Dendritic cell treated with granulocyte-macrophage colony-stimulating factor and Interleukin-4, amounts not matched to agents 40 ng/mL and 50 ng/mL, for 4 days (primary cell): ENCODE data around the gene GDA.

Source experiments
- H3K27ac Mint-ChIP-seq: one replicate; pipeline ENCODE4 v1.8.0; 2022; ENCODE audit warnings: mild to moderate bottlenecking, mixed read lengths
- H3K27me3 Mint-ChIP-seq: one replicate; pipeline ENCODE4 v1.8.0; 2022; ENCODE audit warnings: mild to moderate bottlenecking, mixed read lengths
- H3K36me3 Mint-ChIP-seq: one replicate; pipeline ENCODE4 v1.8.0; 2022; ENCODE audit warnings: low read depth, mixed read lengths
- H3K4me1 Mint-ChIP-seq: one replicate; pipeline ENCODE4 v1.8.0; 2022; ENCODE audit warnings: low read depth, mixed read lengths
- H3K4me3 Mint-ChIP-seq: one replicate; pipeline ENCODE4 v1.8.0; 2022; ENCODE audit warnings: mild to moderate bottlenecking, moderate library complexity, mixed read lengths
- H3K9me3 Mint-ChIP-seq: one replicate; pipeline ENCODE4 v1.8.0; 2022; ENCODE audit warnings: mixed read lengths
- intact Hi-C: fragments of 100-400 bp; cut with micrococcal nuclease; formaldehyde crosslinking; loops from one replicate; pipeline ENCODE4 v1.15.0; 2022

The GDA gene

DNA sequence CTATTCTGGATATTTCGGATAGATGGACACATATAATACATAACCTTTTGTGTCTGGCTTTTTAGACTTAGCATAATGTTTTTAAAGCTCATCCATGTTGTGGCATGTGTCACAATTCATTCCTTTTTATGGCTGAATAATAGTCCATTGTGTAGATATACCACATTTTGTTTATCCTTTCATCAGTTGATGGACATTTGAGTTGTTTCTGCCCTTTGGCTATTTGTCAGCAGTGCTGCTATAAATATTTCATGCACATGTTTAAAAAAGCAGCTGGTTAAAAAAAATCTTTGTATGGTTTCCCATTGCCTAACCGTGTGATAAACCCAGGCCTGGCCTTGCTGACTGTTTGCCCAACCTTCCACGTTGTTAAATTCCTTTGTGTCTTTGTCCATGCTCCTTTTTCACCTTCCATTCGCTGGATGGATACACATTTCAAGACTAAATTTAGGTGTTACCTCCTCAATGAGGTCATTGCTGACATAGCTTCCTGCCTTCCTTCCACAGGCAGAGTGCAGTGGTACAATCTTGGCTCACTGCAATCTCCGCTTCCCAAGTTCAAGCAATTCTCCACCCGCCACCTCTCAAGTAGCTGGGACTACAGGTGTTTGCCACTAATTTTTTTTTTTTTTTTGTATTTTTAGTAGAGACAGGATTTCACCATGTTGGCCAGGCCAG lies 11.3 kb downstream of the GDA start:
- Mint-ChIP-seq H3K4me3 (no peak overlapping the region), H3K4me1 (peaks cover 9% of the 10 kb centered on the region), H3K36me3 (no peaks in the 10 kb centered on the region), H3K27me3 (no peaks in the 10 kb centered on the region), H3K27ac (no peak overlapping the region), H3K9me3 (peaks cover 11% of the 10 kb centered on the region)
- intact Hi-C loops = no loop called here

DNA sequence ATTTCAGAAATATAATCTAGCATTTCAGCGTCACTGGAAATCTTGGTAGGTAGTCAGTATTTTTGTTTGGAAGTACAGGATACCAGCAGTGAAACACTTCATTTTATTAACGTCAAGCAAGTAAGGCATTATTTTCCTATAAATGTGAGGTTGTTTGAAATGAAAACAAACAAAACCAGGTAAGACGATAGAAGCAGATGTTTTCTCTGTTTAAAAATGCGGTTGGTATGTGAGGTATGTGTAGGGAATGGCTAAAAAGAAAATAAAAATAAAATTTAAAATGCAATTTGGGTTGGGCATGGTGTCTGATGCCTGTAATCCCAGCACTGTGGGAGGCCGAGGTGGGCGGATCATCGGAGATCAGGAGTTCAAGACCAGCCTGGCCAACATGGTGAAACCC lies 16.1 kb downstream of the GDA start:
- H3K9me3 Mint-ChIP-seq = peaks cover 8% of the 10 kb centered on the region
- H3K36me3 Mint-ChIP-seq = no peaks in the 10 kb centered on the region
- intact Hi-C loops = no loop called here
- no peak overlapping the region for H3K27ac Mint-ChIP-seq
- peaks cover 31% of the 10 kb centered on the region for H3K4me1 Mint-ChIP-seq
- no peak overlapping the region for H3K4me3 Mint-ChIP-seq
- H3K27me3 Mint-ChIP-seq = no peaks in the 10 kb centered on the region

DNA sequence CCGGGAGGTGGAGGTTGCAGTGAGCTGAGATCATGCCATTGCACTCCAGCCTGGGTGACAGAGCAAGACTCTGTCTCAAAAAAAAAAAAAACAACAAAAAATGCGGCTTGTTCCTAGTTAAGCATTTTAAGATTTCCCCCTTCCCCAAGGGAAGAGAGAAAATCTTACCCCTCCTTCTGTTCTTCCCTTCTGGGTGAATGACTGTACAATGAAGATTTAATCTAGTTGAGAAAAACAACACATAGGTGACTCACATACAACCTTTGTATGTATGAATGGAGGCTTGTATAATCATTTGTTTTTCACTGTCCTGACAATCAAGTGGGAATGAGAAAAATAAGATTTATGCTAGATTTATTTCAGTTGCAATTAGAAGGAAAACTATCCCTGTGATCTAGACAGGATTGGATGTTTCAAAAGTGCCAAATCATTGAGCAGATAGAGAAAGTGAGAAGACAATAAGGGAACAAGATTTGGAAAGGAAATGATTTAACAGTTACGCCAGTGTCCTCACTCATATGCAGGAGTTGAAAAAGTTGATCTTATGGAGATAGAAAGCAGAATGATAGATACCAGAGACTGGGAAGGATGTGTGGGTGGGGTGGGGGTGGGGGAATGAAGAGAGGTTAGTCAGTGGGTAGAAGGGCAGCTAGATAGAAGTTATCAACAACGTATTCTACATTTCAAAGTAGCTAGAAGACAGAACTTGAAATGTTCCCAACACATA lies 16.7 kb downstream of the GDA start:
- intact Hi-C loops = no loop called here
- peaks cover 8% of the 10 kb centered on the region for H3K9me3 Mint-ChIP-seq
- no peaks in the 10 kb centered on the region for H3K27me3 Mint-ChIP-seq
- no peaks in the 10 kb centered on the region for H3K36me3 Mint-ChIP-seq
- peaks cover 31% of the 10 kb centered on the region for H3K4me1 Mint-ChIP-seq
- H3K4me3 Mint-ChIP-seq = no peak overlapping the region
- H3K27ac Mint-ChIP-seq = no peak overlapping the region

DNA sequence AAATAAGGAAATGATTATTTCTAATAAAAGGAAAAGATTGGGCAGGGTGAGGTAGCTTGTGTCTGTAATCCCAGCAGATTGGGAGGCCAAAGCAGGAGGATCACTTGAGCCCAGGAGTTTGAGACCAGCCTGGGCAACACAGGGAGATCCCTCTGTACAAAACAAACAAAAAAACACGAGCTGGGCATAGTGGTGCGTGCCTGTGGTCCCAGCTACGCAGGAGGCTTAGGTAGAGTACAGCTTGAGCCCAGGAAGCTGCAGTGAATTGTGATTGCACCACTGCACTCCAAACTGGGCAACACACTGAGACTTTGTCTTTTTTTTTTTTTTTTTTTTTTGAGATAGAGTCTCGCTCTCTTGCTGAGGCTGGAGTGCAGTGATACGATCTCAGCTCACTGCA lies 18.8 kb downstream of the GDA start:
- Mint-ChIP-seq H3K9me3 (no peaks in the 10 kb centered on the region), H3K4me3 (no peak overlapping the region), H3K36me3 (no peaks in the 10 kb centered on the region), H3K4me1 (peaks cover 39% of the 10 kb centered on the region), H3K27ac (no peak overlapping the region), H3K27me3 (no peaks in the 10 kb centered on the region)
- intact Hi-C loops = no loop called here

DNA sequence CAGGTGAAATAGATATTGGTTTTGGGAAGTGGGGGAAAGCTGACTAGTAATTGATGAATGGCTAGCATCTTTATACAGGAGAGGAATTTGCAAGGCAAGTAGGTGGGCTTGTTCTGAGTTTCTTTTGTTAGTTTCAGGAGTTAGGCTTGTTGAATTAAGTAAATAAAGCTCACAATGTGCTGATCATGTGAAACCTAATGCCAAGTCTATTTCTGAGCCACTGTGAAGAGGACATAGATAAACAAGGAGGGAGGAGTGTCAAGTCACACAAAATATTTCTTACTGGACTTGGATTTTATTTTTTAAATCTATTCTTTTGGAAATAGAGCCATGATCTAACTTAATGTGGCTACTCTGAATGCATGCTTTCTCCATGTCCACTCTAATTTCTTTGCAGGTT lies 19.9 kb downstream of the GDA start:
- H3K4me1 Mint-ChIP-seq = peaks cover 43% of the 10 kb centered on the region
- H3K27me3 Mint-ChIP-seq = no peaks in the 10 kb centered on the region
- H3K9me3 Mint-ChIP-seq = no peaks in the 10 kb centered on the region
- no peak overlapping the region for H3K4me3 Mint-ChIP-seq
- no peak overlapping the region for H3K27ac Mint-ChIP-seq
- intact Hi-C loops = no loop called here
- H3K36me3 Mint-ChIP-seq = no peaks in the 10 kb centered on the region

DNA sequence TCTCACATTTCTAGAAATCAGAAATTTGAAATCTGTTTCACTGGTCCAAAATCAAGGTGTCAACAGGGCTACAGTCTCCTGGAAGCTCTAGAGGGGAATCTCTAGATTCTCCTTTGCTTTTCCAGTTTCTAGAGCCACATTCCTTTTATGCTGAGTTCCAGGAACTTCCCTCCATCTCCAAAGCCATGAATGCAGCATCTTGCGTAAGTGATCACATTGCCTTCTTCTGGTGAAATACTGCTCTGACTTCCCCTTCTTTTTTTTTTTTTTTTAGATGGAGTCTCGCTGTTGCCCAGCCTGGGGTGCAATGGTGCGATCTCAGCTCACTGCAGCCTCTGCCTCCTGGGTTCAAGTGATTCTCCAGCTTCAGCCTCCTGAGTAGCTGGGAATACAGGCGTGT lies 23.8 kb downstream of the GDA start:
- H3K36me3 Mint-ChIP-seq = no peaks in the 10 kb centered on the region
- peaks cover 23% of the 10 kb centered on the region for H3K4me1 Mint-ChIP-seq
- intact Hi-C loops = no loop called here
- no peaks in the 10 kb centered on the region for H3K27me3 Mint-ChIP-seq
- no peak overlapping the region for H3K4me3 Mint-ChIP-seq
- H3K9me3 Mint-ChIP-seq = no peaks in the 10 kb centered on the region
- H3K27ac Mint-ChIP-seq = peak overlapping the region; percentile 21

DNA sequence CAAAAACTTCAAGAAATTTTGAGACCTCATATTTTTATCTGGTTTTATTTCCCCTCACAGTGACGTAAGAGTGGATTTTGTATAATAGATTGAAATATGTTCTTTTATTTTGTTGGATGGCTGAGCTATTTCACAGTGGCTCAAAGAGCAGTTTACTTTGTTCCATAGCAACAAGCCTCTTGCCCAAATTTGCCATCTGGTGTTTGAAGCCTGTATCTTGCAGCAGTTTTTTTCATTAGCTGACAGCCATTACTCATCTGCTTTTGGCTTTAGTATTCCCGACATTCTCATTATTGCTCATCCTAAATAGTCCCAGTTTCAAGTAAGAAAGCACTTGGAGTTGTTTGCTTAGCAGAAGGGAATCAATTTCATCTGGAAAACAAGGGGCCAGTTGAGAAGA lies 36.3 kb downstream of the GDA start:
- H3K27ac Mint-ChIP-seq = no peak overlapping the region
- intact Hi-C loops = no loop called here
- no peaks in the 10 kb centered on the region for H3K36me3 Mint-ChIP-seq
- H3K9me3 Mint-ChIP-seq = peaks cover 9% of the 10 kb centered on the region
- no peak overlapping the region for H3K4me3 Mint-ChIP-seq
- no peaks in the 10 kb centered on the region for H3K4me1 Mint-ChIP-seq
- H3K27me3 Mint-ChIP-seq = peaks cover 19% of the 10 kb centered on the region

DNA sequence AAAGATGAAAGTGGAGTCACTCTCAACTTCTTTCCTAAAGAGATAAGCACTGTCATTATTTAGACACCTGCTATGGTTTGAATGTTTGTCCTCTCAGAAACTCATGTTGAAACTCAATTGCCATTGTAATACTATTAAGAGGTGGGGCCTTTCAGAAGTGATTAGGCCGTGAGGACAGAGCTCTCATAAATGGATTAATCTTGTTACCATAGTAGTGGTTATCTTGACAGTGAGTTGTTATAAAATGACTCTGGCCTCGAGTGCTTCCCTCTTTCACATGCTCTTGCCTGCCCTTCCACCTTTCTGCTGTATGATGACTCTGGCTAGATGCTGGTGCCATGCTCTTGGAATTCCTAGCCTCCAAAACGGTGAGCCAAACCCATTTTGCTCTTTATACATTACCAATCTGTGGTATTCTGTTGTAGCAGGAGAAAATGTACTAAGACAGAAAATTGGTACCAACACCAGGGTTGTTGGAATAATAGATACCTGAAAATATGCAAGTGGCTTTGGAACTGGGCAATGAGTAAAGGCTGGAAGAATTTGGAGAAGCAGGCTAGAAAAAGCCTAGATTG lies 38.0 kb downstream of the GDA start:
- Mint-ChIP-seq H3K27me3 (peaks cover 14% of the 10 kb centered on the region), H3K9me3 (peaks cover 9% of the 10 kb centered on the region), H3K36me3 (no peaks in the 10 kb centered on the region), H3K4me3 (no peak overlapping the region), H3K27ac (no peak overlapping the region), H3K4me1 (no peaks in the 10 kb centered on the region)
- intact Hi-C loops = no loop called here

DNA sequence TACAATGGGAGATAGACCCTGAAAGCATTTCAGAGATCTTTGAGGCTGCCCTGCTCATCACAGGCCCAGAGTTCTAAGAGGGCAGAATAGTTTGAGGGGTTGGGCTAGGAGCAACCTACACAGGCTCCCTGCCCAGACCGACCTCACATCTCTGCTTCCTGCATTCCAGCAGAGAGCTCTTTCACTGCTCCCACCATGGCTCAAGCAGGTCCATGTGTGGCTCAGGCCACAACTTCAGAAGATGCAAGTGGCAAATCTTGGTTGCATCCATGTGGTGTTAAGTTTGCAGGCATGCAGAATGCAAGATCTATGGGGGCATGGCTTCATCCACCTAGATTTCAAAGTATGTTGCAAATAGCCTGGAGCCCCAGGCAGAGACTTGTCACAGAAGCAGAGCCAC lies 39.0 kb downstream of the GDA start:
- Mint-ChIP-seq H3K4me1 (no peaks in the 10 kb centered on the region), H3K9me3 (peaks cover 3% of the 10 kb centered on the region), H3K27me3 (peaks cover 8% of the 10 kb centered on the region), H3K4me3 (no peak overlapping the region), H3K36me3 (no peaks in the 10 kb centered on the region), H3K27ac (no peak overlapping the region)
- intact Hi-C loops = no loop called here

DNA sequence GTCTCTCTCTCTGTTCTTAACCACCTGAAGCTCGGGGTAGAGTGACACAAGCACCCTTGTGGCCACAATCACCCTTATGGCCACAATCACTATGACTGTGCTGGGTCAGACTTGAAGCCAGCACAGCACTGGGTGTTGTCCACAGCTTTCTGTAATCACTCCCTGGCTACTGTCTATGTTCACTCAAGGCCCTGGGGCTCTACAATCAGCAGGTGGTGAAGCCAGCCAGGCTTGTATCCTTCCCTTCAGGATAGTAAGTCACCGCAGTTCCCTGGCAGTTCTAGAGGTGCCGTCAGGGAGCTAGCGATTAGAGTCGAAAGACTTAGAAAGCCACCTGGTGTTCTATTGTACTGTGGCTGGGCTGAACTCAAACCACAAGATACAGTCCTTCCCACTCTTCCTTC lies 44.2 kb downstream of the GDA start:
- intact Hi-C loops = no loop called here
- Mint-ChIP-seq H3K27ac (no peak overlapping the region), H3K4me1 (peaks cover 12% of the 10 kb centered on the region), H3K27me3 (peaks cover 4% of the 10 kb centered on the region), H3K36me3 (no peaks in the 10 kb centered on the region), H3K4me3 (no peak overlapping the region), H3K9me3 (no peaks in the 10 kb centered on the region)

DNA sequence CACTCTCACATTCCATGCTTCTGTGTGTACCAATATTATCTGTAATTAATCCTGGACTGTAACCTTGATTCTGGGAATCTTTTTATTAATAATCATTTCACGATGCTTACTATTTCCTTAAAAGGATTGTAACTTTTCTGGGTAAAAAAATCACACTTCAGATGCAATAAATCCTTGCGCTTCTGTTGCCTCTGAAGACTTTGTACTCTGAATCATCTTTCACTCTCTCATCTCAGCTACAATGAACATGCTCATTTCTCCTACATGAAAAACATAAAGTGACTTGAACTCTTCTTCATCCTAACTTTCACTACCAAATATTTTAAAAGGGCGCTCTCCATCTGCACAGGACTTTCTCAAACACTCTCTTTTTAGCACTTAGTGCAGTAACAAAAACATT lies 50.0 kb downstream of the GDA start:
- Mint-ChIP-seq H3K4me1 (peaks cover 6% of the 10 kb centered on the region), H3K27me3 (peaks cover 3% of the 10 kb centered on the region), H3K4me3 (no peak overlapping the region), H3K9me3 (no peaks in the 10 kb centered on the region), H3K36me3 (no peaks in the 10 kb centered on the region), H3K27ac (no peak overlapping the region)
- intact Hi-C loops = no loop called here

DNA sequence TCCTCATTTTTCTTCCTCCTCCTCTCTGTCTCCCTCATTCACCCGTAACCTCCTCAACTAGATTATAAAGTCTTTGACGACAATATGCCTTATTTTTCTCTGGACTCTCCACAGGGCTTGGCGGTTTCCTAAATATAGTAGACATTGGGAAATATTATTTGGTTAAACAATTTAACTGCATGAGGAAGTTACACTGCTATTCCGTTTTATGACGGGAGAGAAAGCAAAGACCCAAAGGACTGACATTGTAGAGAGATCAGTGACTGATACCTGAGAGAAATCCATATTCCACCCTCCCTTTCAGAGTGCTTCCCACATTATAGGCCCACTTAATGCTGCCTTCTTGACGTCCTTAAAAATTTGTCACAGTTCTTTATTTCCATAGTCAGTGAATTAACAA lies 51.2 kb downstream of the GDA start:
- peaks cover 6% of the 10 kb centered on the region for H3K4me1 Mint-ChIP-seq
- H3K36me3 Mint-ChIP-seq = no peaks in the 10 kb centered on the region
- no peak overlapping the region for H3K27ac Mint-ChIP-seq
- no peaks in the 10 kb centered on the region for H3K9me3 Mint-ChIP-seq
- peaks cover 3% of the 10 kb centered on the region for H3K27me3 Mint-ChIP-seq
- no peak overlapping the region for H3K4me3 Mint-ChIP-seq
- intact Hi-C loops = loop anchor here (10.0 kb wide), 1 partner anchor 624 kb away; no protein-coding TSS in a partner anchor

DNA sequence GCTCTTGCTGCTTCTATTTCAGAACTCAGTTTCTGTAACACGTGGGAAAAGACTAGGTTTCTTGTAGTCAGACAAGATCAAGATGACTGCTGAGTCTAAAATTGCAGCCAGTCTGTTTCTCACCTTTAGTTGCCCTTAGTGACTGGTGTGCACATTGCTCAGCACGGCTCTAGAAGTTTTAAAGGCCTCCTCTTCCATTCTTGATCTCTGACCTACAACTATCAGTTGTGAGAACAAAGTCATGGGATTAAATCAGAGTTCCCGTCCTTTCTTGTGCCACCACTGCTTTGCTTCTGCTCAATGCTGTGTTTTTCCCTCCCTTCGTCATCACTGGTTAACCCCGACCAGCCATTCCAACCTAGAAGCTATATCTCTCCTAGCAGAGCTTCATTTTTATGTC lies 52.8 kb downstream of the GDA start:
- peaks cover 6% of the 10 kb centered on the region for H3K4me1 Mint-ChIP-seq
- intact Hi-C loops = loop anchor here (10.0 kb wide), 1 partner anchor 623 kb away; no protein-coding TSS in a partner anchor
- H3K9me3 Mint-ChIP-seq = no peaks in the 10 kb centered on the region
- H3K4me3 Mint-ChIP-seq = no peak overlapping the region
- peaks cover 3% of the 10 kb centered on the region for H3K27me3 Mint-ChIP-seq
- H3K27ac Mint-ChIP-seq = no peak overlapping the region
- H3K36me3 Mint-ChIP-seq = no peaks in the 10 kb centered on the region

DNA sequence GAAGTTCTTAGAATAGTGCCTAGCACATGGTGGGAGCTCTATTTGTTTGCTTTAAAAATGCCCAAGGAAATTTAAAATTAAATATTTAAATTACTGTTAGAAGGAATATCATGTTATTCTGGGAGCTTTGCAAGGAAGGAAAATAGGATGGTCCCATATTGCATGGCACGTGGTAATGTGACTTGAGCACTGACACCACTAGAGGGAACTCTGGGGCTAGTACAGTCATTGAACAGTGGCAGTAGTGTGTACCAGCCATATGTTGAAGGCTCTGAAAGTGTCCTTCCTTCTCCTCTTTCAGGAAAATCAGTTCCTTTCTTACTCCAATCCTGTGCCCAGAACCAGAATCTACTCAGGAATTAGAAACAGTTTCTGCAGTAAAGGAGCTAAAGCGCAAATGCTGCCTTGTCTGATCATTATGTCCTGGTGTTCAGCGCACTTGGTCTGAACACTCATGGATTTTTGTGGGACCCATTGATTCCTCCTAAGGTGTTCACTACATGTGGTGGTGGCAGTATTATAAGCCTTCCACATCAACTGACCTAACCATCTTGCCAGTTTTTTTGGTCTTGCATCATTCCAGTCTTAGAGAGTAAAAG lies 54.1 kb downstream of the GDA start:
- no peaks in the 10 kb centered on the region for H3K4me1 Mint-ChIP-seq
- no peaks in the 10 kb centered on the region for H3K36me3 Mint-ChIP-seq
- peaks cover 10% of the 10 kb centered on the region for H3K27me3 Mint-ChIP-seq
- H3K27ac Mint-ChIP-seq = no peak overlapping the region
- H3K4me3 Mint-ChIP-seq = no peak overlapping the region
- H3K9me3 Mint-ChIP-seq = no peaks in the 10 kb centered on the region
- intact Hi-C loops = loop anchor here (10.0 kb wide), 1 partner anchor 621 kb away; no protein-coding TSS in a partner anchor
